Stomach (tissue), 4 donors: ENCODE results near the gene FBXL7.

Source experiments
- CTCF ChIP-seq, 7 experiments: fragments of 450-650 bp in 4 of 7; fragments of 200-600 bp in 3 of 7; sonication (generic) in 3 of 7; IDR thresholded peaks; one replicate each; pipeline ENCODE4 v1.5.1; 2016 to 2019; ENCODE audit warnings: antibody characterized with exemption in 7 of 7, control low read depth in 2 of 7, mild to moderate bottlenecking in 1 of 7
- EP300 ChIP-seq: sonication (generic); formaldehyde crosslinking; IDR thresholded peaks from one replicate; pipeline ENCODE4 v1.6.1; 2017; ENCODE audit warnings: antibody characterized with exemption
- POLR2A ChIP-seq, 4 donors: fragments of 450-650 bp; IDR thresholded peaks; one replicate each; pipeline ENCODE4 v1.6.1; 2016; ENCODE audit warnings: antibody characterized with exemption in 4 of 4, control low read depth in 2 of 4, mild to moderate bottlenecking in 1 of 4, moderate library complexity in 1 of 4
- POLR2AphosphoS5 ChIP-seq, 3 donors: sonication (generic); formaldehyde crosslinking; IDR thresholded peaks; one replicate each; pipeline ENCODE4 v1.6.1; 2016; ENCODE audit warnings: antibody characterized with exemption in 3 of 3

GRCh38 chr5:15679161-15679560 is 179.2 kb downstream of the FBXL7 start:
- TF ChIP-seq CTCF (IDR thresholded peaks at IDR 0.05) (no peak), POLR2A (IDR thresholded peaks at IDR 0.05) (no peak), EP300 (no peak), POLR2AphosphoS5 (IDR thresholded peaks at IDR 0.05) (no peak)
